NB4 (cell line): Measurements from ENCODE around the gene FAM241B.

ENCODE experiments used
- DNase-seq: peaks from one replicate; pipeline ENCODE4 v3.0.0; 2010; ENCODE audit warnings: low read depth
- H3K4me3 ChIP-seq: one replicate; pipeline ENCODE4 v1.5.1; 2011; ENCODE audit warnings: mild to moderate bottlenecking, low read depth, low read length, moderate library complexity
- CTCF ChIP-seq: IDR thresholded peaks from one replicate; pipeline ENCODE4 v1.5.1; 2012; ENCODE audit warnings: low read depth, low read length
- MAX ChIP-seq: IDR thresholded peaks from 2 replicates; pipeline ENCODE4 v1.6.1; 2011; ENCODE audit warnings: low read depth, low read length
- MYC ChIP-seq: IDR thresholded peaks from 2 replicates; pipeline ENCODE4 v1.6.1; 2011; ENCODE audit warnings: low read depth, low read length
- POLR2A ChIP-seq: IDR thresholded peaks from 2 replicates; pipeline ENCODE4 v1.6.1; 2011; ENCODE audit warnings: mild to moderate bottlenecking; ENCODE audit not compliant: insufficient read length; ENCODE audit errors: extremely low read depth

Gene FAM241B

GRCh38 chr10:69663369-69663947 lies 33.4 kb downstream of the FAM241B start:
- peak; percentile 20 for DNase-seq
- no peak overlapping the region for H3K4me3 ChIP-seq
- TF ChIP-seq POLR2A (no peak), CTCF (peak; percentile 38)

- no peak for DNase-seq
- H3K4me3 ChIP-seq, result no peak overlapping the region
- TF ChIP-seq CTCF (peak; percentile 1), MAX (no peak)
Measured at GRCh38 chr10:69665474-69666320, 35.6 kb downstream of the FAM241B start.

GRCh38 chr10:69666756-69667155 lies 36.7 kb downstream of the FAM241B start:
- no peak for DNase-seq
- H3K4me3 ChIP-seq, result no peak overlapping the region
- TF ChIP-seq CTCF, result no peak
- TF ChIP-seq MYC, result no peak
- TF ChIP-seq MAX, result no peak
- TF ChIP-seq POLR2A, result no peak

- H3K4me3 ChIP-seq, result no peak overlapping the region
- no peak for TF ChIP-seq MYC
- no peak for TF ChIP-seq POLR2A
- TF ChIP-seq CTCF, result no peak
- TF ChIP-seq MAX, result no peak
- DNase-seq, result peak; percentile 15
Measured at GRCh38 chr10:69668721-69669120, 38.7 kb downstream of the FAM241B start.

GRCh38 chr10:69669409-69669808 lies 39.4 kb downstream of the FAM241B start:
- TF ChIP-seq POLR2A, result no peak
- no peak for TF ChIP-seq MYC
- no peak for TF ChIP-seq MAX
- no peak for TF ChIP-seq CTCF
- no peak overlapping the region for H3K4me3 ChIP-seq
- no peak for DNase-seq

GRCh38 chr10:69673521-69673920 lies 43.5 kb downstream of the FAM241B start:
- H3K4me3 ChIP-seq, result no peak overlapping the region
- TF ChIP-seq MYC, result no peak
- no peak for TF ChIP-seq CTCF
- no peak for TF ChIP-seq POLR2A
- TF ChIP-seq MAX, result no peak
- no peak for DNase-seq
